ENCODE data around the gene SH3TC1. TPM values are rescaled to one million over a fixed set of nuclear protein-coding genes. Genes with fewer than 3 reads are reported as not detected.

Gene SH3TC1
- total and polyA plus RNA-seq, 10 donors, result 23.3 to 157 (median 62.0) TPM

- intact Hi-C loops (cut with DNase I; ENCODE audit: low total_unique reads), result no loop called here
- peak overlapping the region in 1 of 8 donors; percentile 45 for H3K27ac ChIP-seq
Measured at GRCh38 chr4:8238036-8238511, 39.0 kb downstream of the SH3TC1 start.

GRCh38 chr4:8238515-8239053, 39.5 kb downstream of the SH3TC1 start:
- Histone ChIP-seq H3K27me3 (replicated peaks in 1 of 7) (peaks cover 0 to 4% (median 0%) of the 10 kb centered on the region in 7 donors), H3K36me3 (peaks cover 0 to 93% (median 68%) of the 10 kb centered on the region in 6 donors), H3K4me3 (no peak overlapping the region), H3K9me3 (no peaks in the 10 kb centered on the region), H3K4me1 (peaks cover 8 to 51% (median 28%) of the 10 kb centered on the region in 6 donors), H3K27ac (peak overlapping the region in 3 of 8 donors; percentile 4 to 45 (median 16))
- WGBS, 5 donors, result 67 to 80% (median 78%) methylated on average over 10 to 17 of the region's 17 CpGs
- intact Hi-C loops (cut with DNase I; ENCODE audit: low total_unique reads), result no loop called here
- TF ChIP-seq POLR2AphosphoS5 (IDR thresholded peaks at IDR 0.05) (no peak), CTCF (IDR thresholded peaks at IDR 0.05 in 8 of 11, conservative IDR thresholded peaks at IDR 0.05 in 3 of 11) (peak in 7 of 11 experiments; percentile 9 to 45 (median 22))
- DNase-seq, result no peak

More at GRCh38 chr4:8238036-8238511, 39.0 kb downstream of the SH3TC1 start:
- no peaks in the 10 kb centered on the region for H3K9me3 ChIP-seq
- no peak overlapping the region for H3K4me3 ChIP-seq
- peaks cover 8 to 50% (median 28%) of the 10 kb centered on the region in 6 donors for H3K4me1 ChIP-seq
- peaks cover 0 to 4% (median 0%) of the 10 kb centered on the region in 7 donors for H3K27me3 ChIP-seq (replicated peaks in 1 of 7)
- 70 to 89% (median 75%) methylated on average over 5 to 14 of the region's 14 CpGs for WGBS, 5 donors
- TF ChIP-seq POLR2AphosphoS5 (IDR thresholded peaks at IDR 0.05), result peak in 2 of 3 donors; percentile 33 to 48
- no peak for TF ChIP-seq POLR2A (IDR thresholded peaks at IDR 0.05)
- DNase-seq, result peak; percentile 88
- H3K36me3 ChIP-seq, result peaks cover 0 to 97% (median 73%) of the 10 kb centered on the region in 6 donors

GRCh38 chr4:8239226-8239625, 40.1 kb downstream of the SH3TC1 start:
- WGBS, 5 donors, result 91 to 96% (median 94%) methylated on average over 10 to 13 of the region's 13 CpGs
- Histone ChIP-seq H3K36me3 (peaks cover 0 to 86% (median 62%) of the 10 kb centered on the region in 6 donors), H3K27ac (no peak overlapping the region), H3K4me1 (peaks cover 8 to 51% (median 28%) of the 10 kb centered on the region in 6 donors), H3K4me3 (no peak overlapping the region), H3K9me3 (no peaks in the 10 kb centered on the region), H3K27me3 (replicated peaks in 1 of 7) (peaks cover 0 to 4% (median 0%) of the 10 kb centered on the region in 7 donors)
- TF ChIP-seq CTCF (IDR thresholded peaks at IDR 0.05 in 8 of 11, conservative IDR thresholded peaks at IDR 0.05 in 3 of 11) (no peak), POLR2AphosphoS5 (IDR thresholded peaks at IDR 0.05) (no peak), POLR2A (IDR thresholded peaks at IDR 0.05) (no peak)
- intact Hi-C loops (cut with DNase I; ENCODE audit: low total_unique reads), result no loop called here
- DNase-seq, result no peak

- Histone ChIP-seq H3K4me3 (no peak overlapping the region), H3K27me3 (replicated peaks in 1 of 7) (peaks cover 0 to 8% (median 0%) of the 10 kb centered on the region in 7 donors), H3K4me1 (peaks cover 8 to 51% (median 28%) of the 10 kb centered on the region in 6 donors), H3K36me3 (peaks cover 0 to 82% (median 59%) of the 10 kb centered on the region in 6 donors), H3K9me3 (no peaks in the 10 kb centered on the region), H3K27ac (peak overlapping the region in 1 of 8 donors; percentile 44)
- TF ChIP-seq POLR2AphosphoS5 (IDR thresholded peaks at IDR 0.05) (no peak), POLR2A (IDR thresholded peaks at IDR 0.05) (no peak), CTCF (IDR thresholded peaks at IDR 0.05 in 8 of 11, conservative IDR thresholded peaks at IDR 0.05 in 3 of 11) (no peak)
- intact Hi-C loops (cut with DNase I; ENCODE audit: low total_unique reads), result loop anchor here (5.0 kb wide), 1 partner anchor 163 kb away; no protein-coding TSS in a partner anchor
- DNase-seq, result peak; percentile 69
- 86 to 96% (median 93%) methylated on average over 3 to 9 of the region's 9 CpGs for WGBS, 5 donors
Measured at GRCh38 chr4:8239661-8240060, 40.6 kb downstream of the SH3TC1 start.
